Keratinocyte (primary cell): ENCODE data around the gene FOXR1.

ENCODE experiments used
- EZH2 ChIP-seq: IDR thresholded peaks from one replicate; pipeline ENCODE4 v1.6.1; 2012; ENCODE audit warnings: inconsistent platforms, mild to moderate bottlenecking, low read length, moderate library complexity
- TF ChIP-seq, protein P1 (sequence below), 3 experiments: IDR thresholded peaks in 1 of 3; conservative IDR thresholded peaks in 1 of 3; optimal IDR thresholded peaks in 1 of 3; 2 replicates in 2 of 3; 3 replicates in 1 of 3; pipeline versions ENCODE3 to v1.5.1; 2011; ENCODE audit warnings: low read length in 3 of 3, mild to moderate bottlenecking in 3 of 3, moderate library complexity in 2 of 3, control low read depth in 1 of 3, inconsistent platforms in 1 of 3; ENCODE audit not compliant: insufficient read depth in 2 of 3; ENCODE audit errors: extremely low read depth in 1 of 3

DNA sequence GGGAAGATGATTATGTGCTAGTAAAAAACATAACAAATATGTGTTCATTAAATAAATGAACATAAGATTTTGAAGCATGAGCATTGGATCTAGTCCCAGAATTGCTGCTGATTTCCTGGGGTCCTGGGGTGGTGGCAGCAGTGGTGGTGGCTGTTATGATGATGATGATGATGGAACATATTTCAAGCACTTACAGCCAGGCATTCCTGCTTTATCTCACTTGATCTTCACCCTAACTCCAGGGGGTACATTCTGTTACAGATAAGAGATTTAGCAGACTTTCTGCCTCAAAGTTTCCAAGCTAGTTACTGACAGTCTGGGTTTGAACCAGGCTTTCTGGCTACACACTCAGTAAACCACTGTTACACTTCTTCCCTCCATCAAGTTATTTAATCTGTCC is 52.2 kb downstream of the FOXR1 start:
- TF ChIP-seq, protein P1, sequence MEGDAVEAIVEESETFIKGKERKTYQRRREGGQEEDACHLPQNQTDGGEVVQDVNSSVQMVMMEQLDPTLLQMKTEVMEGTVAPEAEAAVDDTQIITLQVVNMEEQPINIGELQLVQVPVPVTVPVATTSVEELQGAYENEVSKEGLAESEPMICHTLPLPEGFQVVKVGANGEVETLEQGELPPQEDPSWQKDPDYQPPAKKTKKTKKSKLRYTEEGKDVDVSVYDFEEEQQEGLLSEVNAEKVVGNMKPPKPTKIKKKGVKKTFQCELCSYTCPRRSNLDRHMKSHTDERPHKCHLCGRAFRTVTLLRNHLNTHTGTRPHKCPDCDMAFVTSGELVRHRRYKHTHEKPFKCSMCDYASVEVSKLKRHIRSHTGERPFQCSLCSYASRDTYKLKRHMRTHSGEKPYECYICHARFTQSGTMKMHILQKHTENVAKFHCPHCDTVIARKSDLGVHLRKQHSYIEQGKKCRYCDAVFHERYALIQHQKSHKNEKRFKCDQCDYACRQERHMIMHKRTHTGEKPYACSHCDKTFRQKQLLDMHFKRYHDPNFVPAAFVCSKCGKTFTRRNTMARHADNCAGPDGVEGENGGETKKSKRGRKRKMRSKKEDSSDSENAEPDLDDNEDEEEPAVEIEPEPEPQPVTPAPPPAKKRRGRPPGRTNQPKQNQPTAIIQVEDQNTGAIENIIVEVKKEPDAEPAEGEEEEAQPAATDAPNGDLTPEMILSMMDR (optimal IDR thresholded peaks at IDR 0.05 in 1 of 3, IDR thresholded peaks at IDR 0.05 in 1 of 3, conservative IDR thresholded peaks at IDR 0.05 in 1 of 3; ENCODE audit: extremely low read depth in 1 of 3, insufficient read depth in 2 of 3, low read length in 3 of 3), result no peak
- TF ChIP-seq EZH2, result no peak
